IMR-90 (cell line): ENCODE results near the gene TMA7. TPM values are rescaled to one million over a fixed set of nuclear protein-coding genes. Genes with fewer than 3 reads are reported as not detected.
A peak's percentile ranks its signal among the peaks of the same experiment; 100 is the strongest.

Experiments used
- ATAC-seq: fragments of 200-7000 bp; cut with Tn5 transposase; 2 replicates; pipeline ENCODE4 v1.9.1; 2020; ENCODE audit warnings: low read depth, mild to moderate bottlenecking, moderate library complexity
- BruUV-seq: library from RNA; stranded (reverse); fragments of 400-500 nt; replicated peaks from 2 replicates; lab custom pipeline; 2021; lab: Mats Ljungman, UMichigan
- CTCF ChIA-PET: fragments of 300-600 bp; formaldehyde crosslinking; extraction: SDS; loops from one replicate; lab custom pipeline; 2021; ENCODE audit warnings: antibody characterized with exemption; lab: Yijun Ruan, JAX
- POLR2A ChIA-PET: fragments of 300-600 bp; sonication (Branson Sonifier 250); formaldehyde crosslinking; loops from one replicate; lab custom pipeline; 2022; ENCODE audit warnings: antibody characterized with exemption; ENCODE audit not compliant: unreplicated experiment; lab: Charles Lee
- DNase-seq: peaks from one replicate; pipeline ENCODE4 v3.0.0; 2013
- H2AFZ ChIP-seq: replicated peaks from 2 replicates; pipeline ENCODE3; 2013; ENCODE audit warnings: low read length, mild to moderate bottlenecking; ENCODE audit not compliant: poor library complexity
- H2AK5ac ChIP-seq: 2 replicates; pipeline ENCODE4 v1.6.1; 2013; ENCODE audit warnings: low read depth, low read length, inconsistent platforms
- H2AK9ac ChIP-seq: replicated peaks from 2 replicates; pipeline ENCODE3; 2013; ENCODE audit warnings: mild to moderate bottlenecking, low read depth, low read length, moderate library complexity; ENCODE audit not compliant: poor library complexity
- H2BK120ac ChIP-seq: 2 replicates; pipeline ENCODE4 v1.6.1; 2013; ENCODE audit warnings: low read depth, low read length, inconsistent platforms
- H2BK15ac ChIP-seq: 3 replicates; pipeline ENCODE4 v1.6.1; 2013; ENCODE audit warnings: low read depth, low read length, inconsistent platforms
- H2BK20ac ChIP-seq: 2 replicates; pipeline ENCODE4 v1.6.1; 2013; ENCODE audit warnings: low read depth, mild to moderate bottlenecking, inconsistent platforms, low read length, moderate library complexity
- H2BK5ac ChIP-seq: 2 replicates; pipeline ENCODE4 v1.6.1; 2013; ENCODE audit warnings: mild to moderate bottlenecking, low read depth, low read length, inconsistent platforms; ENCODE audit not compliant: poor library complexity, severe bottlenecking
- H3K14ac ChIP-seq: replicated peaks from 2 replicates; pipeline ENCODE4 v1.6.1; 2013; ENCODE audit warnings: low read depth, low read length, inconsistent platforms
- H3K18ac ChIP-seq: 2 replicates; pipeline ENCODE4 v1.6.1; 2013; ENCODE audit warnings: low read depth, low read length, control low read depth
- H3K23ac ChIP-seq: 2 replicates; pipeline ENCODE4 v1.6.1; 2013; ENCODE audit warnings: low read depth, low read length, inconsistent platforms
- H3K27ac ChIP-seq: 2 replicates; pipeline ENCODE4 v1.5.1; 2013; ENCODE audit warnings: mild to moderate bottlenecking, control low read depth, low read length; ENCODE audit not compliant: insufficient read depth
- H3K27me3 ChIP-seq: 2 replicates; pipeline ENCODE4 v1.6.1; 2013; ENCODE audit warnings: low read length; ENCODE audit not compliant: control insufficient read depth, insufficient read depth
- H3K36me3 ChIP-seq: 2 replicates; pipeline ENCODE4 v1.6.1; 2013; ENCODE audit warnings: low read length, mixed read lengths; ENCODE audit not compliant: control insufficient read depth, insufficient read depth
- H3K4ac ChIP-seq: 2 replicates; pipeline ENCODE4 v1.6.1; 2013; ENCODE audit warnings: low read depth, low read length, inconsistent platforms
- H3K4me1 ChIP-seq: 2 replicates; pipeline ENCODE4 v1.6.1; 2013; ENCODE audit warnings: low read length, mixed read lengths; ENCODE audit not compliant: control insufficient read depth, insufficient read depth
- H3K4me2 ChIP-seq: 2 replicates; pipeline ENCODE4 v1.6.1; 2013; ENCODE audit warnings: low read depth, mild to moderate bottlenecking, control low read depth, low read length, moderate library complexity
- H3K4me3 ChIP-seq: 2 replicates; pipeline ENCODE4 v1.5.1; 2013; ENCODE audit warnings: low read depth, mild to moderate bottlenecking, control low read depth, low read length, moderate library complexity; ENCODE audit not compliant: insufficient read depth
- H3K56ac ChIP-seq: 2 replicates; pipeline ENCODE4 v1.6.1; 2013; ENCODE audit warnings: low read length, inconsistent platforms; ENCODE audit not compliant: insufficient read depth; ENCODE audit errors: extremely low read depth
- H3K79me1 ChIP-seq, 2 experiments: 2 replicates each; pipeline ENCODE4 v1.6.1; 2013; ENCODE audit warnings: low read length in 2 of 2, inconsistent platforms in 1 of 2, low read depth in 1 of 2
- H3K9ac ChIP-seq: 2 replicates; pipeline ENCODE4 v1.6.1; 2013; ENCODE audit warnings: low read depth, low read length, control low read depth
- H3K9me1 ChIP-seq: 2 replicates; pipeline ENCODE4 v1.6.1; 2013; ENCODE audit warnings: low read length, inconsistent platforms; ENCODE audit not compliant: insufficient read depth
- H3K9me3 ChIP-seq: 2 replicates; pipeline ENCODE4 v1.6.1; 2013; ENCODE audit warnings: low read length; ENCODE audit not compliant: control insufficient read depth, insufficient read depth
- H4K20me1 ChIP-seq: 2 replicates; pipeline ENCODE4 v1.6.1; 2013; ENCODE audit warnings: low read length, inconsistent platforms; ENCODE audit not compliant: insufficient read depth
- H4K5ac ChIP-seq: 2 replicates; pipeline ENCODE4 v1.6.1; 2013; ENCODE audit warnings: mild to moderate bottlenecking, low read depth, low read length, control low read depth
- H4K8ac ChIP-seq, 2 experiments: 2 replicates each; pipeline ENCODE4 v1.6.1; 2013; ENCODE audit warnings: low read depth in 2 of 2, low read length in 2 of 2, control low read depth in 1 of 2, inconsistent platforms in 1 of 2
- H4K91ac ChIP-seq: 2 replicates; pipeline ENCODE4 v1.6.1; 2013; ENCODE audit warnings: low read depth, low read length, inconsistent platforms; ENCODE audit not compliant: insufficient read depth
- BHLHE40 ChIP-seq: fragments of 150-350 bp; IDR thresholded peaks from 2 replicates; pipeline ENCODE4 v1.6.1; 2016; ENCODE audit warnings: mild to moderate bottlenecking, low read depth, low read length
- CEBPB ChIP-seq: IDR thresholded peaks from 2 replicates; pipeline ENCODE4 v1.6.1; 2012; ENCODE audit warnings: low read depth, low read length, improper control_type of control experiment
- CHD1 ChIP-seq: IDR thresholded peaks from 2 replicates; pipeline ENCODE4 v1.6.1; 2012; ENCODE audit warnings: low read depth, low read length, improper control_type of control experiment
- FOS ChIP-seq: fragments of 150-350 bp; IDR thresholded peaks from 2 replicates; pipeline ENCODE4 v1.6.1; 2016; ENCODE audit warnings: low read depth, low read length
- MAFK ChIP-seq: IDR thresholded peaks from 2 replicates; pipeline ENCODE4 v1.6.1; 2012; ENCODE audit warnings: low read depth, low read length, improper control_type of control experiment
- MAZ ChIP-seq: IDR thresholded peaks from 2 replicates; pipeline ENCODE4 v1.6.1; 2012; ENCODE audit warnings: low read depth, mild to moderate bottlenecking, low read length, improper control_type of control experiment, moderate library complexity, borderline replicate concordance
- MXI1 ChIP-seq: IDR thresholded peaks from 2 replicates; pipeline ENCODE4 v1.6.1; 2012; ENCODE audit warnings: low read depth, mild to moderate bottlenecking, low read length, moderate library complexity, borderline replicate concordance
- NFE2L2 ChIP-seq: fragments of 150-350 bp; IDR thresholded peaks from 2 replicates; pipeline ENCODE4 v1.6.1; 2016; ENCODE audit warnings: low read depth, mild to moderate bottlenecking, low read length
- POLR2A ChIP-seq: IDR thresholded peaks from 2 replicates; pipeline ENCODE4 v1.6.1; 2012; ENCODE audit warnings: mild to moderate bottlenecking, low read depth, low read length
- RAD21 ChIP-seq: IDR thresholded peaks from 2 replicates; pipeline ENCODE4 v1.6.1; 2012; ENCODE audit warnings: low read length, improper control_type of control experiment
- RCOR1 ChIP-seq: IDR thresholded peaks from 2 replicates; pipeline ENCODE4 v1.6.1; 2012; ENCODE audit warnings: mild to moderate bottlenecking, low read length, improper control_type of control experiment; ENCODE audit not compliant: insufficient replicate concordance
- RFX5 ChIP-seq: IDR thresholded peaks from 2 replicates; pipeline ENCODE4 v1.8.0; 2012; ENCODE audit warnings: low read depth, mild to moderate bottlenecking, low read length, moderate library complexity
- SMC3 ChIP-seq: fragments of 150-350 bp; IDR thresholded peaks from 2 replicates; pipeline ENCODE4 v1.6.1; 2016; ENCODE audit warnings: low read depth, mild to moderate bottlenecking, antibody characterized with exemption, low read length, moderate library complexity
- WGBS, 2 experiments: methylation state at CpG; one replicate each; pipeline versions ENCODE4 v1.1.5 to v1.1.7; 2013; ENCODE audit warnings: missing lambda C conversion rate in 2 of 2; ENCODE audit not compliant: insufficient read length in 1 of 2; ENCODE audit errors: extremely low coverage in 2 of 2; 5-methylcytosine and 5-hydroxymethylcytosine counted together
- dilution Hi-C: fragments of 300-500 bp; cut with HindIII; formaldehyde crosslinking; loops from one replicate; pipeline ENCODE4 v1.14.3; 2018; ENCODE audit warnings: low sequenced_read_pairs; ENCODE audit not compliant: unreplicated experiment
- in situ Hi-C: fragments of 300-500 bp; cut with MboI; formaldehyde crosslinking; loops from 3 replicates; pipeline ENCODE4 v1.14.3; 2019; ENCODE audit warnings: low sequenced_read_pairs, inconsistent platforms, mixed read lengths
- intact Hi-C: fragments of 100-400 bp; cut with micrococcal nuclease; formaldehyde crosslinking; loops from 2 replicates; pipeline ENCODE4 v1.10.0; 2022
- polyA plus RNA-seq, 3 experiments: library from polyadenylated mRNA; depleted of rRNA; stranded (reverse); fragments of >200 nt; gene quantifications; 2 replicates each; pipeline ENCODE4 v1.2.3, GENCODE V29; 2012; ENCODE audit warnings: low replicate concordance in 1 of 3
- total RNA-seq: library from RNA; depleted of rRNA; stranded (reverse); fragments of >200 nt; gene quantifications from 2 replicates; pipeline ENCODE4 v1.2.3, GENCODE V29; 2012
- TF ChIP-seq, protein P1 (sequence below): fragments of 150-350 bp; IDR thresholded peaks from 2 replicates; pipeline ENCODE4 v1.6.1; 2017; ENCODE audit warnings: mild to moderate bottlenecking, antibody characterized with exemption, low read length, low read depth
- TF ChIP-seq, protein P2 (sequence below): fragments of 150-350 bp; IDR thresholded peaks from 2 replicates; pipeline ENCODE4 v1.6.1; 2016; ENCODE audit warnings: low read depth, mild to moderate bottlenecking, low read length, moderate library complexity, borderline replicate concordance

Gene TMA7
- total and polyA plus RNA-seq, 2 of the 4 experiments (the other 2 are of a cell fraction) = 81.9 to 240 TPM

DNA sequence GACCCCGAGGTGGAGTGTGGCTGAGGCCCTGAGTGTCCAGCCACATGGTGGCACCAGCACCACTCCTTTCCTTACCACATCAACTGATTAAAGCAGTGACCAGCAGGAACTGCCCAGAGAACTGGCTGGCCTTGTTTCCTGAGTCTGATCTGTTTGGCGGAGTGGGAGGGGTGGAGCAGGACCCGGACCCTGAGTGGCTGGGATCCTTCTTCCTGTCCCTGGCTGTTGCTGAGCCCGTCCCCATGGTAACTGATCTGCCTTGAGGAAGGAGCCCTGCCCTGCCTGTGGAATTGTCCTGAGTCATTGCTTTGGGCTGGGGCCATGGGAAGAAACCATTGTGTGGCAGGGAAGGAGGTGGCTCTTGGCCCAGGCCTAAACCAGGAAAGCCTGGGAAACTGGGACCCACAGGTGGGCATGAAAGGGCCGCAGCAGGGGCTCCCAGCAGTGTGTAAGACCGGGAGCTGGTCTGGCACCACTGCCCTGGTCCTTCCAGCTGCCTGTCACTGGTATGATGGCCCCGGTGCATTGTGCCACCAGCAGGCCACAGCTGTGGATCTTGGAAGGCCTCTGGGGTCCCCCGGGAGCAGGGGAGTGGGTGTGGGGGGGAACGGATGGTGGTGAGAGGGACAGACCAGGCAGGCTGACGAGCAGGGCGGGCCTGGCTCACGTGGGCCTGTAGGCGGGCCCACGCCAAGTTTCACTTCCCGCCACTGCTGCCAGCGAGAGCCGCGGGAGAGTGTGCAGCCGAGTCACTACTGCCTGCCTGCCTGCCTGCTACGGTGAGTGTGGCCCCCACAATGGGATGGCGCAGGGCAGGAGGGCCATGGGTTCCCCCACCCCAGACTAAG, 25.7 kb downstream of the TMA7 start:
- peak overlapping the region; percentile 94 for H3K14ac ChIP-seq
- ATAC-seq (peak; percentile 92), DNase-seq (peak; percentile 100)
- peak overlapping the region; percentile 91 for H3K4me2 ChIP-seq
- H2BK120ac ChIP-seq = peak overlapping the region; percentile 91
- ChIA-PET CTCF (interaction anchor here (0.6 kb wide), 1 partner anchor 40 kb away, joined by 3 read pairs; no protein-coding TSS in a partner anchor), POLR2A (no interaction called here)
- peak overlapping the region; percentile 84 for H3K9ac ChIP-seq
- peak overlapping the region; percentile 98 for H2BK5ac ChIP-seq
- H3K18ac ChIP-seq = peak overlapping the region; percentile 82
- BruUV-seq = no TSS peak
- H4K91ac ChIP-seq = peak overlapping the region; percentile 99
- peaks cover 40% of the 10 kb centered on the region for H3K36me3 ChIP-seq
- H3K9me3 ChIP-seq = no peaks in the 10 kb centered on the region
- peak overlapping the region; percentile 92 for H3K27ac ChIP-seq
- peaks cover 0 to 45% of the 10 kb centered on the region in 2 experiments; a peak in 3 of 4 replicates for H3K79me1 ChIP-seq
- H2BK15ac ChIP-seq = peak overlapping the region; percentile 53; the same call in 1 of the 3 replicates
- peaks cover 8% of the 10 kb centered on the region; the same call in 1 of the 2 replicates for H3K9me1 ChIP-seq
- no peaks in the 10 kb centered on the region for H3K27me3 ChIP-seq
- no peaks in the 10 kb centered on the region; the same call in 1 of the 2 replicates for H4K20me1 ChIP-seq
- H3K4ac ChIP-seq = peak overlapping the region; percentile 96
- H2AFZ ChIP-seq = peak overlapping the region; percentile 93
- dilution Hi-C loops = no loop called here
- H3K4me1 ChIP-seq = peaks cover 19% of the 10 kb centered on the region
- peak overlapping the region; percentile 68 to 97 for H4K8ac ChIP-seq
- H3K4me3 ChIP-seq = peak overlapping the region; percentile 52
- peak overlapping the region; percentile 93 for H2AK5ac ChIP-seq
- H2AK9ac ChIP-seq = peak overlapping the region; percentile 100
- peak overlapping the region; percentile 78 for H4K5ac ChIP-seq
- WGBS, 2 experiments = 0% methylated on average over 13 of the region's 21 CpGs; no CpG with 5 or more reads in 1 of the 2 experiments
- peak overlapping the region; percentile 41 for H2BK20ac ChIP-seq
- peak overlapping the region; percentile 96 for H3K56ac ChIP-seq
- H3K23ac ChIP-seq = peak overlapping the region; percentile 86
- intact Hi-C loops = loop anchor here (1.0 to 5.0 kb wide), 3 partner anchors 83 to 222 kb away; partner anchors contain the start of genes NCKIPSD and SLC26A6
- in situ Hi-C loops = loop anchor here (5.0 to 10.0 kb wide), 2 partner anchors 92 to 199 kb away; partner anchors contain the start of genes CELSR3 and PFKFB4
- TF ChIP-seq RAD21 (peak; percentile 86), POLR2A (peak; percentile 65), MAFK (peak; percentile 62; the same call in 1 of the 2 replicates), MXI1 (peak; percentile 85), CEBPB (no peak), RFX5 (no peak), NFE2L2 (peak; percentile 93), CHD1 (no peak; the same call in none of the 2 replicates), FOS (peak; percentile 41; the same call in 1 of the 2 replicates), RCOR1 (peak; percentile 5), BHLHE40 (peak; percentile 68), SMC3 (peak; percentile 86), MAZ (peak; percentile 82)
- TF ChIP-seq, protein P1, sequence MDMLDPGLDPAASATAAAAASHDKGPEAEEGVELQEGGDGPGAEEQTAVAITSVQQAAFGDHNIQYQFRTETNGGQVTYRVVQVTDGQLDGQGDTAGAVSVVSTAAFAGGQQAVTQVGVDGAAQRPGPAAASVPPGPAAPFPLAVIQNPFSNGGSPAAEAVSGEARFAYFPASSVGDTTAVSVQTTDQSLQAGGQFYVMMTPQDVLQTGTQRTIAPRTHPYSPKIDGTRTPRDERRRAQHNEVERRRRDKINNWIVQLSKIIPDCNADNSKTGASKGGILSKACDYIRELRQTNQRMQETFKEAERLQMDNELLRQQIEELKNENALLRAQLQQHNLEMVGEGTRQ = peak; percentile 95
- TF ChIP-seq, protein P2, sequence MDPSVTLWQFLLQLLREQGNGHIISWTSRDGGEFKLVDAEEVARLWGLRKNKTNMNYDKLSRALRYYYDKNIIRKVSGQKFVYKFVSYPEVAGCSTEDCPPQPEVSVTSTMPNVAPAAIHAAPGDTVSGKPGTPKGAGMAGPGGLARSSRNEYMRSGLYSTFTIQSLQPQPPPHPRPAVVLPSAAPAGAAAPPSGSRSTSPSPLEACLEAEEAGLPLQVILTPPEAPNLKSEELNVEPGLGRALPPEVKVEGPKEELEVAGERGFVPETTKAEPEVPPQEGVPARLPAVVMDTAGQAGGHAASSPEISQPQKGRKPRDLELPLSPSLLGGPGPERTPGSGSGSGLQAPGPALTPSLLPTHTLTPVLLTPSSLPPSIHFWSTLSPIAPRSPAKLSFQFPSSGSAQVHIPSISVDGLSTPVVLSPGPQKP = no peak
